NCI-H510A (cell line): ENCODE measurements around the gene USP32.
"Not testable (repeated sequence)": the region's sequence is repeated elsewhere in the genome, so short reads cannot be mapped to it uniquely, and the experiment has no call there.

Experiments used
- DNase-seq: peaks from one replicate; lab custom pipeline; 2025; lab: John Stamatoyannopoulos, UW

The USP32 gene

DNA sequence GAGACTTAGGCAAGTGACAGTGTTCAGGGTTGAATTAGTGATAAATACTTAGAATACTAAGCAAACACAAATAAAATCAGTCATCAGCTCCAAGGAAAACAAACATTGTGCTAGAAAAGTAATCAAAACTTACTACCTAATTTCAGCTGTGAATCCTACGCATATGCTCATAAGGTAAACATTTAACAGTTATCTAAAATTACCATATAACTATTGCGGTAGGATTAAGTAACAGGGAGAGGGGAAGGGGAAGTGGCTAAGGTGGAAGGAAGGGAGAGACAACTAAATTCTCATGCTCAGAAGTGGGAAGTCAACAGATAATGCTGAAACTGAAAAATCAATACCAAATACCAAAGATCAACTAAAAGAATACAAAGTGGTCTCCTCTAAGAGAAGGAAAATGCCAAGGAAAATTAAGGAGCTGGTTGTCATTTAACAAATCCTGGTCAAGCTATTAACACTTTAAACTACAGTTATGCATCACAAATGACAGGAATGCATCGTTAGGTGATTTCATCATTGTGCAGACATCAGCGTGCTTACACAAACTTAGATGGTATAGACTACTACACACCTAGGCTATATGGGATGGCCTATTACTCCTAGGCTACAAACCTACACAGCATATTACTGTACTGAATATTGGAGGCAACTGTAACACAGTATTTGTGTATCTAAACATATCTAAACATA, 20.0 kb downstream of the USP32 start:
- no peak for DNase-seq

DNA sequence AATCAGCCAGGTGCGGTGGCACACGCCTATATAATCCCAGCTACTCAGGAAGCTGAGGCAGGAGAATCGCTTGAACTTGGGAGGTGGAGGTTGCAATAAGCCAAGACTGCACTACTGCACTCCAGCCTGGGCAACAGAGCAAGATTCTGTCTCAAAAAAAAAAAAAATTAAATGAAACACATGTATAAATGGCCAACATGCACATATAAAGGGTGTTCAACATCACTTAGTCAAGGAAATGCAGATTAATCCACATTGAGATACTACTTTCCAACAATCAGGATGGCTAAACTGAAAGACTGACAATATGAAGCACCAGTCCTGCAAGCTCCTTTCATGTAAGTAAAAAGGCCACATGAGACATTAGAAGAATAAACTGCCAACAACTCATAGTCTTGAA, 20.5 kb downstream of the USP32 start:
- no peak for DNase-seq

DNA sequence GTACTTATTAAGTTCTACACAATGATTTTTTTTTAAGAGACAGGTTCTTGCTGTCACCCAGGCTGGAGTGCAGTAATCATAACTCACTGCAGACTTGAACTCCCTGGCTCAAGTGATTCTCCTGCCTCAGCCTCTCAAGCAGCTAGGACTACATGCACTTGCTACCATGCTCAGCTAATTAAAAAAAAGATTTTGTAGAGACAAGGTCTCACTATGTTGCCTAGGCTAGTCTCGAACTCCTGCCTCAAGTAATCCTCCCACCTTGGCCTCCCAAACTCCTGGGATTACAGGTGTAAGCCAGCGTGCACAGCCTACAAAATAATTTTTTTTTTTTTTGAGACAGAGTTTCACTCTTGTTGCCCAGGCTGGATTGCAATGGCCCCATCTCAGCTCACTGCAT, 22.2 kb downstream of the USP32 start:
- DNase-seq: no peak

DNA sequence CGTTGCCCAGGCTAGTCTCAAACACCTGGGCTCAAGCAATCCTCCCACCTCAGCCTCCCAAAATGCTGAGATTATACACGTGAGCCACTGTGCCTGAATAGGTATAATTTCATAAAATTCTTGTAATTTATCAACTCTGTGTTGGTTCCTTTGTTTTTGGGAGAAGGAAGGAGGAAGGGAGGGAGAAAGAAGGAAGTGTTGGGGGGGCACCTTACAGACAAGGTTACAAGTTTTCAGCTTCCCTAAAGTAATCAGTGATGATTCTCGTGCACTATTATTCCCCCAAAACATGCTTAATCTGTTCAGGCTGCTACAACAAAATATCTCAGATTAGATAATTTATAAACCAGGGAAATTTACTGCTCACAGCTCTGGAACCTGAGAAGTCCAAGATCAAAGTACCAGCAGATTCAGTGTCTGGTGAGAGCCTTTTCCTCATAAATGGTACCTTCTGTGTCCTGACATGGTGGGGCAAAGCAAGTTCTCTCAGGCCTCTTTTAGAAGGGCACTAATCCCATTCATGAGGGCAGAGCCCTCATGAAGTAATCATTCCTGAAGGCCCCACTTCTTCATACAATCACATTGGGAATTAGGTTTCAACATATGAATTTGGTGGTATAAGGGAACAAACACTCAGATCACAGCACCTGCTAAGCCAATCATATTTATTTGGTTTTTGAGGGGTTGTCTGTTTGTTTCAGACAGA, 28.1 kb downstream of the USP32 start:
- no peak for DNase-seq

DNA sequence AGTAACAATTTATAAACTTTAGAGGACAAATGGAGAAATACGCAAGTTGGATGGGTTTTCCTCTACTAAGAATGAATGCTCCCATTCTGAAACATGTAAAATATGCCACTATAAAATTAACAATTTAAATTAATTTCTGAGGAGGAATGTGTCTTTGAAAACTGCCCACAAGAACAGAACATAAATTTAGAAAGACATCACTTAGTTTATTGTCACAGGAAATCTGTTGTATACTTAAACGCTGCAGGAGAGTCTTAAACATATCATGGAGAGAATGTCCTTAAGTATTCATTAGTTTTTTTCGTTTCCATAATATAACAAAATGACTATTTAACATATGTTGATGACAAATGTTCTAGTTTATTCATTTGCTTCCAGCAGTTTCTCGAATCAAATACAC, 29.6 kb downstream of the USP32 start:
- no peak for DNase-seq

DNA sequence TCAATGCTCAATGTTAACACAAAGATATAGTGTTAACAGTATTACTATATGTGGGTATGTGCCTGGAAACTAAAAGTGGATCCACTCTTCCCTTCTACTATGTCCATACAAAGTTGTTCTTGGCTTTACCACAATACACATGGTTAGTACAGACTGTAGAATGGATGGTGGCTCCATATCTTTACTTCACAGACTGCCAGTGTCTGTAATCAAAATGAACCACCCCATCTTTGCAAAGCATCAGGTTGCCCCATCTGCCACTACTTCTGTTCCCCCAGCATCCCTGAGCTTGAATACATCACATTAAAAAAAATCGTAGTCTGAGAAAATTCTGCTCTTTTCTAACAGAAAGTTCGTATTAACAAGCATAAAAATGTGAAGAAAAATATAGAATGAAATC, 30.0 kb downstream of the USP32 start:
- no peak for DNase-seq

DNA sequence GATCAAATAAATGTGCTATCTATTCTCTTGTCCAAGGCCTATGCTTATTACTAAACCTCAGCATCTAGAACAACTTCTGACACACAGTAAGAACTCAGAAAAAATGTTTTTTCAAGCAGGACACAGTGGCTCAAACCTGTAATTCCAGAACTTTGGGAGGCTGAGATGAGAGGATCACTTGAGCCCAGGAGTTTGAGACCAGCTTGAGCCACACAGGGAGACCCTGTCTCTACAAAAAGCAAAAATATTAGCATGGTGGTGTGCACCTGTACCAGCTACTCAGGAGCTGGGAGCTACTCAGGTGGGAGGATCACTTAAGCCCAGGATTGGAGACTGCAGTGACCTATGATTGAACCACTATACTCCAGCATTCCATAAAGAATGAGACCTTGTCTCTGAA, 32.5 kb downstream of the USP32 start:
- no peak for DNase-seq

DNA sequence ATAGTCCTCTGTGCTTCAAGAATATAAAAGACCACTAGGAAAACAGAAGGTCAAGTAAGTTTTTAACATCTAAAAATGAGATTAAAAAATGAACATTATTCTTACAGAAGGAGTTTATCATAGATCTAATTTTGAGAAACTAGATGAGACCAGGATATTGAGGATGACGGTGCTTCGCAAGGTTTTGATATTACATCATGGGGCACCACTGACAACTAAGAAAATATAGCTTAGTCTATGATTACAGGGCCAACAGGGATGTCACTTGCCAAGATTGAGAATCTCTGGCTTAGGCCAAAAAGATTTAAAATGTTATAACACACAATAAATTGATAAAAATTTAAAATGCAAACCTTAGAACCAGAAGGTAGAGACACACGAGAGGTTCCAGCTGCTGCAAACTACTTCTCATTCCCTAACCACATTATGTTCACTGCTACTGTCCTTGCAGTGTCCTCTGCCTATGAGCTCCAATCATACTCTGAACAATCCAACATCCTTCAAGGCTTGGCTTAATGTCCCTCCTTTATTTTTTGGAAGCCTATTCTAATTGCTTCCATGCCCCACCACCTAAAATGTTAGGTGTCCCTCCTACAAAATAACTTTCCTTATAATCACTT, 33.2 kb downstream of the USP32 start:
- DNase-seq: no peak

DNA sequence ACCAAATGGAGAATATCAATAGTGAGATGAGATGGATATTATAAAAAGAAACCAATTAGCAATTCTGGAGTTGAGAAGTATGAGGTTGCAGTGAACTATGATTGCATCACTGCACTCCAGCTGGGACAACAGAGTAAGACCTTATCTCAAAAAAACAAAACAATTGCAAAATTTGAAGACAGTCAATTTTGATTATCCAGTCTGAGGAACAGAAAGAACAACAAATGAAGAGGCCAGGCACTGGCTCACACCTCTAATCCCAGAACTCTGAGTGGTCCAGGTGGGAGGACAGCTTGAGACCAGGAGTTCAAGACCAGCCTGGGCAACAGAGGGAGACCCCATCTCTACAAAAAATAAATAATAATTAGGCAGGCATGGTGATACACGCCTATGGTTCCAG, 35.0 kb downstream of the USP32 start:
- DNase-seq: no peak

DNA sequence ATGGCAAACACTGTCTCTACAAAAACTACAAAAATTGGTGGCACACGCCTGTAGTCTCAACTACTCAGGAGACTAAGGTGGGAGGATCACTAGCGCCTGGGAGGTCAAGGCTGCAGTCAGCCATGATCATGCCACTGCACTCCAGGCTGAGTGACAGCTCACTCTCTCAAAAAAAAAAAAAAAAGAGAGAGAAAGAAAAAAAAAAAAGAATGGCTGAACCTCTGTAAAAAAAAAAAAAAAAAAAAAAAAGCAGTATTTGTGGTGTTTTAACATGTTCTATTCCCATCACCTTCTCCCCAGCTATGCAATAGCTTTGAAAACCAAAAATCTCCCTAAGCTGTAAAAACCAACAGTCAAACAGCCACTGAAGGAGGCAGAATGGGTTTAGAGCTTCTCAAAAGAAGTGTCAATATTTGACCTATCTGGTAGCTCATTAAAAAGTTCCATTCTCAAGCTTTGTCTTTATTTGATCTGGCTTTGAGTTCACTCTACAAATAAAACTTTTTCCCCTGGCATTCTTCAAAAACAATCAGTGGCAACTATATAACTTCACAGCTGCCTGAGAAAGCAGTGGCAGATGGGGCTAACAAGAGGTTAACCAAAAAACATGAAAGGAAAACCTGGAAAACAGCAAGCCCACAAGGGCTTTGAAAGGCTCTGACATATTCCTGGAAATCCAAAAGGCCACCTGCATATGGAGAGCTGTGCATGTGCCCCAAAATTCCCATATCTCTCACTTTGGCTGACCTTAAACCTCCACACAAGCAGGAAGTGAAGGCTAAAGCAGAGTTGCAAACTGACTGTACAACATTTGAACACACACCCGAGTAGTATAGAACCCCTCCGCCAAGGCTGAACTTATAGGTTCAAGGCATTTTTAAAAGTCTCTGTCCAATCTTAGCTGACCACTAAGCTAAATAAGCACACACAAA, 36.0 kb downstream of the USP32 start:
- no peak for DNase-seq

DNA sequence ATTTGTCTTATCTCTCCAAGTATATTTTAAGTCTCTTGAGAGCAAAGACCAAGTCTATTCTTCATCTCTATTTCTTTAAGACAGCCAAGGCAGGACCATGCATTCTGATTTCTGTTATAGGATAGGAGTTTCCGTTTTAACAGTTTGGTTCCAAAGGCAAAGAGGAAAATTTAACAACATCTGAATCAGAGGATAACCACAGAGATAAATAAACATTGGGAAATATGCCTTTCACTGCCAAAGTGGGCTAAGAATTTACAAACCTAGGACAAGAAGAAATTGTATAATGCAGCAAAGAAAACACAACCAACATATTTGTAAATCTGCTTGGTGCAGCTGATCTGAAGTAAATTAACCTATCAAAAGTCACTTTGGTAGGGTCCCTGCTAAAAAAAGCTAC, 37.7 kb downstream of the USP32 start:
- DNase-seq: no peak

DNA sequence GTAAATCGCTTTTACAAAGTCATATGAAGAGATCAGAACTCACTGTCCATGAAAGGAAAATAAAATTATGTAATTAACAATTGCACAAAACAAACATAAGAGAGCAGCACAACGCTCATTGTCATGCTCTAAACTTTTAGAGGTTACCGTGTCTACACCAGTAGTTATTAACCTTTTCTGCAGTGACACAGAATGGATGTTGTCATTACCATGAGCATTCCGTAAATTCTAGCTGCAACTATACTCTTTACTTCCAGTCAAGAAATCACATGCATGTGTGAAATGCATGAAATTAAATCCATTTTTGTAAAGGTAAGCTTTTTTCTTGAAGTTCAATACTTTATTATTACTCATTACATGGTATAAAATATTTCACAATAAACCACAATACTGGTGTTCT, 38.2 kb downstream of the USP32 start:
- no peak for DNase-seq

DNA sequence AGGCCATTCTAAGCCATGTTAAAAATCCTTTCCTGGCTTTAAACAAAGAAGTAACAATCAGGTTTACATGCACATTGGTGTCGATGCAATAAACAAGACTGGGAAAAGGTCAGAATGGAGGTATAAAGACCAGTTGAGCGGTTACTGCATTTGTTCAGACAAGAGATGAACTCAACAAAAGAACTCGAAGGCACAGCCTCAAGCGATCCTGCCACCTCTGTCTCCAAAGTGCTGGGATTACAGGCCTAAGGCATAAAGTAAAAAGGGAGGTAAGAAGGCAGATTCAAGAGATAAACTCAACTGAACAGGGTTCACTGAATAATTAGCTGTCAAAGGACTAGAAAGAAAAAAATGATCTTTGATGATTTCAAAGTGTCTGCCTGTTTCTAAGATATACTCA, 39.4 kb downstream of the USP32 start:
- DNase-seq: no peak

DNA sequence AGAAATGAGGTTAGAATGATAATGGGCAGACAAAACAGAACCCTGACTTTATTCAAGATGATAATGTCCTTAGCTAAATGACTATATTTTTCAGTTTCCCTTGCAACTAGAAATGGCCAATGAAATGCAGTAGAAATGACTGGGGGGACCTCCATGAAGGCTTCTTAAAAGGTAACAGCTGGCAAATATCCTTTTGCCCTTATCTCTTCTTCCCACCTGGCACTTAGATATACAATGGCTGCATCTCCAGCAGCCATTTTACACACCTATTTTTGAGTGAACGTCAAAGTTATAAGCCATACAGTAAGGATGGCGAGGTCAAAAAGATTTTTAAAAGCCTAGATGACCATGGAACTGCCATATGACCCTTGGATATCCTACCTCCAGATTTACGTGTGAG, 39.9 kb downstream of the USP32 start:
- DNase-seq: no peak

DNA sequence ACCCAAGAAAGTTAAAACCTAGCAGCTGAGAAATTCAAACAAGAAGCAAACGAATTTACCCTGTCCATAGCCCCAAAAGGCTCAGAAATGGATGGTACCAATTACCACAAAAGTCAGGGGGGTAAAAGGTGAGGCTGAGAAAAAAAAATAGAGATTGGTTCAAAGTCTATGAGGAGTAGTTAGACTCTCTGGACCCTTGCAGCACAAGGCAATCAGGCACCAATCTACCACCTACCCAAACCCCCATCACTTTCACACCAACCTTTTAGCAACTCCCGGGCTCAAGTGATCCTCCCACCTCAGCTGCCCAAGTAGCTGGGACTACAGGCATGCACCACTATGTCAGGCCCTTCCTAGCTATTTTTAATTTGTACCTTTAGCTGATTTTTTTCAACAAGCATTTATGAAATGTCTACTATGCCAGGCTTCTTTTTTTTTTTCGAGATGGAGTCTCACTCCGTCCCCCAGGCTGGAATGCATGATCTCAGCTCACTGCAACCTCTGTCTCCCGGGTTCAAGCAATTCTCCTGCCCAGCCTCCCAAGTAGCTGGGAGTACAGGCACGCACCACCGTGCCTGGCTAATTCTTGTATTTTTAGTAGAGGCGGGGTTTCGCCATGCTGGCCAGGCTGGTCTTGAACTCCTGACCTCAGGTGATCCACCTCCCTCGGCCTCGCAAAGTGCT, 40.8 kb downstream of the USP32 start:
- DNase-seq: no peak

DNA sequence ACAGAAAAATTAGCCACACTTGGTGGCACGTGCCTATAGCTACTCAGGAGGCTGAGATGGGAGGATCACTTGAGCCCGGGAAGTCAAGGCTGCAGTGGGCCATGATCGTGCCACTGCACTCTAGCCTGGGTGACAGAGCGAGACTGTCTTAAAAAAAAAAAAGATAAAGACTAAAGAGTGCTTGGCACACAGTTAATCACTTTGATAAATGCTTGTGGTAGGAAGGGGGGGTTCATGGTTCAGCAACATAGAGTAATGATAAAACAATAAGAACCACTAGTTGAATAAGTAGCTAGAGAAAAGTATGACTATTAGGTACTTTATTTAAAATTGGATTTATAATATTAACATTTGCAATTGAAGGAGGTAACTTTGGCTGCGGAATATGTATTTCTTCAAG, 43.3 kb downstream of the USP32 start:
- no peak for DNase-seq

DNA sequence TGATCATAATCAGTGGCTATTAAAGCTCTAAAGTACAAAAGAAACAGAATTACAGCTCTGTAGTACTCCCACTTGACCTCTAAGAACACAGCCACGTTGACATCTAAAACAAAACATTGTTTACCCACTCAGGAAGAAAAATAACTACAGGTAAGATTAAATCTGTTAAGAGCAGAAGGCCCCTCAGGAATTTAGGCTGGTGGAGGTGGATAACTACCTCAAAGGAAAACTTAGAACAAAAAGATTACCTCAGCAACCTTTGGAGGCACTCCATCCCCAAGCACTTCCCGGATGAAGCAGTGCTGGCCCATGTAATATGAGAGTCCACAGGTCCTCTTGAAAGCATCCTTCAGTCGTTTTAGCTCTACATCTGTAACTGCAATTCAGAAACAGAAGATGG, 46.7 kb downstream of the USP32 start:
- DNase-seq: peak; percentile 44

DNA sequence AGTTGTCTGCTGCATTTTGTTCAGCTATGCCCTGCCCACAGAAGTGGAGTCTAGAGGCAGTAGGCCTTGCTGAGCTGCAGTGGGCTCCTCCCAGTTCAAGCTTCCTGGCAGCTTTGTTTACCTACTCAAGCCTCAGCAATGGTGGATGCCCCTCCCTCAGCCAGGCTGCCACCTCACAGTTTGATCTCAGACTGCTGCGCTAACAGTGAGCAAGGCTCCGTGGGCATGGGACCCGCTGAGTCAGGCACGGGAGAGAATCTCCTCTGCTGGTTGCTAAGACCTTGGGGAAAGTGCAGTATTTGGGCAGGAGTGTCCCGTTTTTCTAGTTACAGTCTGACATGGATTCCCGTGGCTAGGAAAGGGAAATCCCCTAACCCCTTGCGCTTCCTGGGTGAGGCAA, 49.4 kb downstream of the USP32 start:
- not testable (repeated sequence) for DNase-seq

DNA sequence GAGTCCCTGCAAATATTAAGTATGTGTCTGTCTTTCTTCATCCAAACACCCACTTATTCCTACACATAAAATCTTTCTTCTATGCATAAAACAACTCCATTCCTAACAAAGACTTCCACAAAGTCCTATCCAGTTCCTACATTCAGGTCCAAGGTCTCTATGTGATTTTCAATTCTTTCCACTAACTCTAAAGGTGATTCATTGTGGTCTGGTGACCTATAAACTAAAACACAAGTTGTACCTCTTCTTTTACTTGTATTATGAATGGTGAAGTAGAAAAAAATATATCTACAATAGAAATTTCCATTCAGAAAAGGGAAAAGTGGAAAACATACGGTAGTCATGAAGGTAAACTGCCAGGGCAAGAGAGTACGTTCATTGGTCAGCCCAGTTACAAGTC, 56.6 kb downstream of the USP32 start:
- DNase-seq: no peak

DNA sequence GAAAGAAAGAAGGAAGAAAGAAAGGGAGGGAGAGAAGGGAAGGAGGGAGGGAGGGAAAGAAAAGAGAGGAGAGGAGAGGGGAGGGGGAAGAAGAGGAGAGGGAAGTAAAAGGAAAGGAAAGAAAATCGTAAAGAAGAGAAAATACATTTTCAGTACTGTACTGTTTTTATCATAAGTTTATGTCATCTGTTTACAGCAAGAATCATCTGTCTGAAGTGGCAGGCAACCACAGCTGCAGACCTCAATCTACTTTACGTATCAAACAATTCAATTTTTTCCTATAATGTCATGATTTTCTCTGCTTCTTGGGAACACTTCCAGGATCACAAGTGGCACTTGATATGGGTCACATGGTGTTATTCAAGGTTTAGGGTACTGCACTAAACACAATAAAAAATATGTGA, 58.3 kb downstream of the USP32 start:
- no peak for DNase-seq

DNA sequence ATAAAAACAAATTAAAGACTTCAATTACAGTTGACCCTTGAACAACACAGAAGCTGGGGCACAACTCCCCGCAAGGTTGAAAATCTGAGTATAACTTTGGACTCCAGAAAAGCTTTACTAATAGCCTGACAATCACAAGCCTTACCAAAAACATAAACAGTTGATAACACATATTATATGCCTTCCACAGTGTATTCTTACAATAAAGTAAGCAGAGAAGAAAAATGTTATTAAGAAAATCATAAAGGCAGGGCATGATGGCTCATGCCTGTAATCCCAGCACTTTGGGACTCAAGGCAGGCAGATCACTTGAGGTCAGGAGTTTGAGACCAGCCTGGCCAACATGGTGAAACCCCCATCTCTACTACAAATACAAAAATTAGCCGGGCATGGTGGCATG, 58.9 kb downstream of the USP32 start:
- DNase-seq: not testable (repeated sequence)

DNA sequence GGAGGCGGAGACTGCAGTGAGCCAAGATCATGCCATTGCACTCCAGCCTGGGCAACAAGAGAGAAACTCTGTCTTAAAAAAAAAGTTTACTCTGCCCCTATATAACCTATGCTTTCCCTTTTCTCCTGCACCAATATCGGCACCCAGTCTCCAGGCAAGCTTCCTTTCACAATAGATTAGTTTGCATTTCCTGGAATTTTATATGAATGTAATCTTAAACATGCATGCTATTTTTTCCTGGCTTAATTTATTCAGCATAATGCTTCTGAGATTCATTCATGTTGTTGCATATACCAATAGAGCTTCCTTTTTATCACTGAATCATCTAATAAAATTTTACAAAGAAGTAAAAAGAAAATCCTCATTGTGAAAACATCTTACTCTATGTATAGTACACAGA, 59.4 kb downstream of the USP32 start:
- DNase-seq: no peak
